ENCODE data around the gene ADGRL2. TPM values are rescaled to one million over a fixed set of nuclear protein-coding genes. Genes with fewer than 3 reads are reported as not detected.

Gene ADGRL2
- total and polyA plus RNA-seq, 9 of the 15 experiments (the other 6 are each of a cell fraction or from before 2014, with no cell fraction given) = 0.03 to 0.15 (median 0.13) TPM; not detected in 6

- TF ChIP-seq CEBPZ (IDR thresholded peaks at IDR 0.05; ENCODE audit: borderline replicate concordance, low read depth, low read length) (no peak), USF2 (CRISPR knock-in tag; IDR thresholded peaks at IDR 0.05) (no peak), ETS2 (tag; IDR thresholded peaks at IDR 0.05; ENCODE audit: borderline replicate concordance, poor library complexity, severe bottlenecking) (no peak)
Observed at GRCh38 chr1:81967951-81968350, 167.2 kb downstream of the ADGRL2 start (continued).

- WGBS (ENCODE audit: insufficient coverage, low coverage, missing lambda C conversion rate) = 2% methylated on average over 3 of the region's 3 CpGs
- ATAC-seq (no peak), FAIRE-seq (no peak), DNase-seq (ENCODE audit: extremely low read depth in 1 of 4, low spot score in 3 of 4) (no peak)
- Histone ChIP-seq H3K9me3 (replicated peaks; ENCODE audit: control insufficient read depth, insufficient read depth, low read depth, low read length) (no peaks in the 10 kb centered on the region), H3K36me3 (ENCODE audit: control insufficient read depth, insufficient read depth, low read length) (no peaks in the 10 kb centered on the region), H3K9ac (ENCODE audit: insufficient read depth in 1 of 2, low read depth in 2 of 2, low read length in 2 of 2) (no peak overlapping the region), H3K79me2 (ENCODE audit: control insufficient read depth, insufficient read depth, low read length) (no peaks in the 10 kb centered on the region), H2AFZ (ENCODE audit: low read depth, low read length) (no peak overlapping the region), H3K4me3 (no peak overlapping the region), H3K9me1 (ENCODE audit: control insufficient read depth, insufficient read depth, low read length) (no peaks in the 10 kb centered on the region), H3K4me1 (replicated peaks in 1 of 2; ENCODE audit: control insufficient read depth in 2 of 2, insufficient read depth in 2 of 2, low read length in 2 of 2) (no peaks in the 10 kb centered on the region), H3K27ac (ENCODE audit: extremely low read depth, low read depth, low read length) (no peak overlapping the region), H4K20me1 (replicated peaks; ENCODE audit: control insufficient read depth, insufficient read depth, low read length) (no peaks in the 10 kb centered on the region), H3K27me3 (ENCODE audit: control insufficient read depth in 2 of 2, insufficient read depth in 2 of 2, low read length in 2 of 2) (no peaks in the 10 kb centered on the region), H3K4me2 (ENCODE audit: insufficient read depth, low read length) (no peak overlapping the region)
- POLR2A ChIA-PET = no interaction called here
- TF ChIP-seq ZNF253 (CRISPR knock-in tag; conservative IDR thresholded peaks at IDR 0.05) (no peak), SETDB1 (IDR thresholded peaks at IDR 0.05; ENCODE audit: low read length) (no peak), RBM14 (IDR thresholded peaks at IDR 0.05; ENCODE audit: borderline replicate concordance, insufficient read depth, low read depth, low read length) (no peak)
- in situ Hi-C loops (cut with MboI) (no loop called here), intact Hi-C loops (cut with micrococcal nuclease) (no loop called here)
- no TSS peak for BruUV-seq (replicated peaks)
- CTCF ChIA-PET (ENCODE audit: low intra/inter-chr PET ratio) = no interaction called here
Observed at GRCh38 chr1:81970416-81970815, 169.7 kb downstream of the ADGRL2 start.
